NT2/D1 (cell line): Measurements from ENCODE around the gene E2F6.

Experiments
- SUZ12 ChIP-seq: IDR thresholded peaks from 2 replicates; pipeline ENCODE4 v1.6.1; 2011; ENCODE audit not compliant: insufficient read length, insufficient read depth; ENCODE audit errors: extremely low read depth
- YY1 ChIP-seq: IDR thresholded peaks from 2 replicates; pipeline ENCODE4 v1.6.1; 2011; ENCODE audit not compliant: insufficient read length, insufficient read depth
- ZNF274 ChIP-seq: IDR thresholded peaks from 2 replicates; pipeline ENCODE4 v1.6.1; 2011; ENCODE audit warnings: mild to moderate bottlenecking, low read depth, low read length

DNA sequence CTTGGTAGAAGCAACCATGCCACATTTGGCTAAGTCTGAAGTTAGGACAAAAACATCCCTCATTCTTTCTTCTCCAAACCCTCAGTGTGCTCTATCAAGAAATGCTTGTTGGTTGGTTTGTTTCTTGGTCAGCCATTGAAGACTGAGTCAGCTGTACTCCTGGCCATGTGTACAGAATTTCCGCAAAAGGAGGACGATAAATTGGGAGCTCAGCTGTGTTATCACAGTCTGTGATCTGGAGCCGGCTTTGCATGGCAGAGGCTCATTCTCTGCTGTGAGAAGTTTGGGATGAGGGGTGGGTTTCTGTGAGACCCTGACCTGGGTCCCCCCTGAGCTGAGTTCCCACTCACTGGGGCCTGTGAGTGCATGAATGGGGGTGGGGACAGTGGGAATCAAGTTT, 26.3 kb upstream of the E2F6 start:
- TF ChIP-seq YY1 = no peak
- TF ChIP-seq ZNF274 = no peak
- TF ChIP-seq SUZ12 = no peak
